Breast epithelium (tissue), 3 donors: ENCODE data around the gene RRP1.

Experiments used
- POLR2A ChIP-seq: fragments of 450-650 bp; IDR thresholded peaks from one replicate; pipeline ENCODE4 v1.6.1; 2016; ENCODE audit warnings: antibody characterized with exemption, mild to moderate bottlenecking, moderate library complexity
- POLR2AphosphoS5 ChIP-seq, 3 donors: sonication (generic); formaldehyde crosslinking; IDR thresholded peaks; one replicate each; pipeline ENCODE4 v1.6.1; 2017; ENCODE audit warnings: antibody characterized with exemption in 3 of 3
- TF ChIP-seq, protein P1 (sequence below), 3 donors: fragments of 450-650 bp; IDR thresholded peaks; one replicate each; pipeline ENCODE4 v1.5.1; 2016 to 2017; ENCODE audit warnings: antibody characterized with exemption in 3 of 3, mild to moderate bottlenecking in 3 of 3, moderate library complexity in 3 of 3

DNA sequence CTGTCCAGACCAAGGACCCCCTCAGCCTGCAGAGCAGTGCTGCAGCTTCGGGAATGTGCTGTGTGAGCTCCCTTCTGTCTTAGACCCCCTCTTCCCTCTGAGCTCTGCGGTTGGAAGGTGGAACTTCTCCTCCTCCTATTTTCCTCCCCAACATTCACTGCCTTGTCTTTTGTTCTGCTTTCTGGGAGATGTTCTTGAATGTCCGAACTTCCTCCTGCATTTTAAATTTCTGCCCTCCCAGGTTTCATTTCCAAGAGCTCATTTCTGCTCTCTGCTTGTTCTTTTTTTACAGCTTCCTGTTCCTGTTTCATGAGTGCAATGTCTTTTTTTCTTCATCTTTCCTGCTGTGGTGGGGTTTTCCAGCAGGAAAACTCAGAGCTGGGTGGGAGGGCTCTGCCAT is 29.3 kb downstream of the RRP1 start:
- TF ChIP-seq, protein P1, sequence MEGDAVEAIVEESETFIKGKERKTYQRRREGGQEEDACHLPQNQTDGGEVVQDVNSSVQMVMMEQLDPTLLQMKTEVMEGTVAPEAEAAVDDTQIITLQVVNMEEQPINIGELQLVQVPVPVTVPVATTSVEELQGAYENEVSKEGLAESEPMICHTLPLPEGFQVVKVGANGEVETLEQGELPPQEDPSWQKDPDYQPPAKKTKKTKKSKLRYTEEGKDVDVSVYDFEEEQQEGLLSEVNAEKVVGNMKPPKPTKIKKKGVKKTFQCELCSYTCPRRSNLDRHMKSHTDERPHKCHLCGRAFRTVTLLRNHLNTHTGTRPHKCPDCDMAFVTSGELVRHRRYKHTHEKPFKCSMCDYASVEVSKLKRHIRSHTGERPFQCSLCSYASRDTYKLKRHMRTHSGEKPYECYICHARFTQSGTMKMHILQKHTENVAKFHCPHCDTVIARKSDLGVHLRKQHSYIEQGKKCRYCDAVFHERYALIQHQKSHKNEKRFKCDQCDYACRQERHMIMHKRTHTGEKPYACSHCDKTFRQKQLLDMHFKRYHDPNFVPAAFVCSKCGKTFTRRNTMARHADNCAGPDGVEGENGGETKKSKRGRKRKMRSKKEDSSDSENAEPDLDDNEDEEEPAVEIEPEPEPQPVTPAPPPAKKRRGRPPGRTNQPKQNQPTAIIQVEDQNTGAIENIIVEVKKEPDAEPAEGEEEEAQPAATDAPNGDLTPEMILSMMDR (IDR thresholded peaks at IDR 0.05), result no peak
- TF ChIP-seq POLR2AphosphoS5 (IDR thresholded peaks at IDR 0.05) (no peak), POLR2A (no peak)
